Tibial nerve (tissue), 4 donors: ENCODE measurements around the gene ANKRD17.

ENCODE experiments used
- EP300 ChIP-seq, 2 donors: sonication (generic); formaldehyde crosslinking; IDR thresholded peaks; one replicate each; pipeline ENCODE4 v1.6.1; 2017; ENCODE audit warnings: antibody characterized with exemption in 2 of 2, mild to moderate bottlenecking in 1 of 2
- POLR2A ChIP-seq, 2 donors: fragments of 450-650 bp; IDR thresholded peaks; one replicate each; pipeline ENCODE4 v1.6.1; 2017; ENCODE audit warnings: antibody characterized with exemption in 2 of 2, mild to moderate bottlenecking in 2 of 2, moderate library complexity in 2 of 2
- TF ChIP-seq, protein P1 (sequence below), 5 experiments: fragments of 200-600 bp in 3 of 5; fragments of 450-650 bp in 2 of 5; sonication (generic) in 3 of 5; IDR thresholded peaks; one replicate each; pipeline ENCODE4 v1.5.1; 2016 to 2019; ENCODE audit warnings: antibody characterized with exemption in 5 of 5, mild to moderate bottlenecking in 3 of 5, moderate library complexity in 2 of 5

DNA sequence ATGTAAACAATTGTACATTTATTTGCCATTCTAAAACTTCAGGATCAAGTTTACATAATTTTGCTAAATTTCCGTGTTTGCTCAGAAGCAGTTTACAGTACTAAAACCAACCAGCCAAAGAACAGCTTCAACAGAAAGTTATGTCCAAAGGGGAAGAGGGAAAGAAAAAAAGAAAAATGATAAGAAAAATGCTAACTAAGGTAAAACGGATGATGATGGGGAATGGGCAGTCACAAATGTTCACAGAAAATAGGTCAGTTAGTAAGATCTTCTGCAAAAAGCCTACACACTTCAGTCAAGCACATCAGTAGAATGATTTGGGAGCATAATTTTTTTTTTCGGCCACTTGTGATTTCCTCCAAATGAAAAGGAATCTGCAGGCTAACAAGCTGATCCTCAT lies 182.8 kb downstream of the ANKRD17 start:
- TF ChIP-seq, protein P1, sequence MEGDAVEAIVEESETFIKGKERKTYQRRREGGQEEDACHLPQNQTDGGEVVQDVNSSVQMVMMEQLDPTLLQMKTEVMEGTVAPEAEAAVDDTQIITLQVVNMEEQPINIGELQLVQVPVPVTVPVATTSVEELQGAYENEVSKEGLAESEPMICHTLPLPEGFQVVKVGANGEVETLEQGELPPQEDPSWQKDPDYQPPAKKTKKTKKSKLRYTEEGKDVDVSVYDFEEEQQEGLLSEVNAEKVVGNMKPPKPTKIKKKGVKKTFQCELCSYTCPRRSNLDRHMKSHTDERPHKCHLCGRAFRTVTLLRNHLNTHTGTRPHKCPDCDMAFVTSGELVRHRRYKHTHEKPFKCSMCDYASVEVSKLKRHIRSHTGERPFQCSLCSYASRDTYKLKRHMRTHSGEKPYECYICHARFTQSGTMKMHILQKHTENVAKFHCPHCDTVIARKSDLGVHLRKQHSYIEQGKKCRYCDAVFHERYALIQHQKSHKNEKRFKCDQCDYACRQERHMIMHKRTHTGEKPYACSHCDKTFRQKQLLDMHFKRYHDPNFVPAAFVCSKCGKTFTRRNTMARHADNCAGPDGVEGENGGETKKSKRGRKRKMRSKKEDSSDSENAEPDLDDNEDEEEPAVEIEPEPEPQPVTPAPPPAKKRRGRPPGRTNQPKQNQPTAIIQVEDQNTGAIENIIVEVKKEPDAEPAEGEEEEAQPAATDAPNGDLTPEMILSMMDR (IDR thresholded peaks at IDR 0.05) = no peak
- TF ChIP-seq POLR2A (IDR thresholded peaks at IDR 0.05) (no peak), EP300 (IDR thresholded peaks at IDR 0.05) (no peak)
